Vagina (tissue), 2 donors: ENCODE measurements around the gene USP17L10.
"Not testable (repeated sequence)": the region's sequence is repeated elsewhere in the genome, so short reads cannot be mapped to it uniquely, and the experiment has no call there.

Experiments used
- CTCF ChIP-seq, 3 experiments: fragments of 450-650 bp in 2 of 3; fragments of 200-600 bp in 1 of 3; sonication (generic) in 1 of 3; IDR thresholded peaks; one replicate each; pipeline ENCODE4 v1.5.1; 2017 to 2019; ENCODE audit warnings: antibody characterized with exemption in 3 of 3, mild to moderate bottlenecking in 2 of 3, moderate library complexity in 2 of 3
- POLR2A ChIP-seq, 2 donors: fragments of 450-650 bp; IDR thresholded peaks; one replicate each; pipeline ENCODE4 v1.6.1; 2017; ENCODE audit warnings: antibody characterized with exemption in 2 of 2, mild to moderate bottlenecking in 2 of 2, moderate library complexity in 2 of 2
- POLR2AphosphoS5 ChIP-seq, 2 donors: sonication (generic); formaldehyde crosslinking; IDR thresholded peaks; one replicate each; pipeline ENCODE4 v1.9.0; 2017; ENCODE audit warnings: antibody characterized with exemption in 2 of 2, mild to moderate bottlenecking in 2 of 2, low read depth in 1 of 2; ENCODE audit not compliant: insufficient read depth in 1 of 2

- not testable (repeated sequence) for TF ChIP-seq CTCF (IDR thresholded peaks at IDR 0.05); POLR2A (IDR thresholded peaks at IDR 0.05); POLR2AphosphoS5 (IDR thresholded peaks at IDR 0.05; ENCODE audit: insufficient read depth in 1 of 2, low read depth in 1 of 2)
These were observed 37.7 kb downstream of the USP17L10 start, which contains the start of gene USP17L18 for GRCh38 chr4:9247953-9248680.
